ENCODE data around the gene CNTNAP5. TPM values are rescaled to one million over a fixed set of nuclear protein-coding genes. Genes with fewer than 3 reads are reported as not detected.

CNTNAP5 gene
- total RNA-seq, 1 donor from 2014 or later = 41.0 TPM

DNA sequence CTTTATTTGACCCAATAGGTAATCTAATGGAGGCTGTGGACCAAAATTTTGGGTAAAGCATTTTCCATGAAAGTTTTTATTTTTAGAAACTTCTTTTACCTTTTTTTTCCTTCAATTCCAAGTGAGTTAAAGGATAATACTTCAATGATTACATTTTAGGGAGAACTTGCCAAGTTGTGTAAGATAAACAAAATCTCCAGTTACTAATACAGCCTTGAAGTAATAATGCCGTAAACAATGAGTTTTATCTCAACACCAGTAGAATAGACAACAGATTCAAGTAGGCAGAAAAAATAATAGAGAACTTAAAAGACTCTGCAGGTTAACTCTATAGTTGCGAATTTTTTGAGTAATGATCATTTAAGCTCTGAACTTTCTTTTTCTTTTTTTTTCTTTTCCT is 807.4 kb downstream of the CNTNAP5 start:
- DNase-seq = no peak

DNA sequence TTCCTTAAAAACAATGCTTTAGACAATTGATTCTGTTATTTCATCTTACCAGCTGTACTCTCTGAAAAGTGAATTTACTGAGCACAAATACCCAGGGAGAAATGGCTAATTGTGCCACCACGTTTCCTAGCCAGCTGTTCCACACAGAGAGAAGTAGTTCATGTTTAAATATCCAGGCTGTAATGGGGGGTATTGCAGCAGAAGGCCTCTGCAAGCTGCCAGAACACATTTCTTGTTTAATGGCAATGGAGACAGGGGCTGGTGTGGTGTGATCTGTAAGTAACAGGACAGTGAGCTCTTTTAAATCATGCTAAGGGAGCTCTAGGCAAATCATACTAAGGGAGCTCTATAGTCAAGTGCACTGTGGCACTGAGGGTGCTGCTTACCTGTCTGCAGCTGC is 809.2 kb downstream of the CNTNAP5 start:
- DNase-seq = no peak

DNA sequence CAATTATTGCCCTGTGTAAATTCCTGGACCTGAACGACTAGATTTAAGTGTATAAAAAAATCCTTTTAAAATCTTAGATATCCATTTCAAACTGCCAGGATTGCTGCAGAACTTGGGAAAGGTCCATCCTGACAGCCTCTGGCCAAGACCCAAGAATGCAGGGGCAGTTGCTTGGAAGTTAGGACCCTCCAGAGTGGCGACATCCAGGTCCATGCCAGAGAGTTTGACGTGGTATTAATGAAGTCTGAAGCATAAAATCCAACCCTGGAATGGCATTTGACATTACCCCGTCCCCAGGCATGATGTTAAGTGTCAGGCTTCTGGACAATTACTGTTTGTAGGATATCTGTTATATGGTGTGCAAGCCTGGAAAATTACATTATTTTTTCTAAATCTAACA is 810.2 kb downstream of the CNTNAP5 start:
- DNase-seq = no peak

DNA sequence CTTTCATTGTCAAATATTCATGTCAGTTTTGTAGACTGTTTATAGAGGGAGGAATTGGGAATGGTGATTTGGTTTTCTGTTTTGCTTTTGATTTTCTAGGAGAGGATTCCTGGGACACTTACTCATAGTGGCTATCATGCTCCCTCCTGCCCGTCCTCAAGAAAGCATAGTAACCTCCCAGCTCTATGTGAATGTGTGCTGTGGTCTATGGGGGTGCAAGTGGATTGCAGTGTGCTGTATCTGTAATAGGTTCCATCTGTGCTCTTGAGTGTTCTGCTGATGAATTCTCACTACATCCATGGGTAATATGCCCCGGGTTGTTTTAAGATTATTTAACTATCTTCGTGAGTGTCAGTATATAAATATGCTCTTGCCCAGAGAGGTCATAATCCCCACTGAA is 811.3 kb downstream of the CNTNAP5 start:
- no peak for DNase-seq

DNA sequence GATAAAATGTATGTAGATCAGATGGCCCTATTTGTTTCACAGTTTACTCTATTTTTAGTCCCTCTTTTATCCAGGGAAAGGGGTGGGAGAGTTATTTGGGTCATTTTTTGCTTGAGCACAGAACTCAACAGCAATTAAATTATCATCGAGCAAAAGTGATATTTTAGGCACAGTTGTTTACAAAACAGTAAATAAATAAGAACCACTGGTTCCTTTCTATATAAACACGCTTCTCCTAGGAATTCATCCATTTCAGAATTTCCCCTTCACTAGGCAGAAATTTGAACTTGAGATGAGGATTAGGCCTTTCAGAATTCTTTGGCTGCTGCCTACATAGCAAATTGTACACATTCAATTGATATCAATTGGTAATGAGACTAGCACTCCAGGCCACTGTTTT is 812.4 kb downstream of the CNTNAP5 start:
- no peak for DNase-seq

DNA sequence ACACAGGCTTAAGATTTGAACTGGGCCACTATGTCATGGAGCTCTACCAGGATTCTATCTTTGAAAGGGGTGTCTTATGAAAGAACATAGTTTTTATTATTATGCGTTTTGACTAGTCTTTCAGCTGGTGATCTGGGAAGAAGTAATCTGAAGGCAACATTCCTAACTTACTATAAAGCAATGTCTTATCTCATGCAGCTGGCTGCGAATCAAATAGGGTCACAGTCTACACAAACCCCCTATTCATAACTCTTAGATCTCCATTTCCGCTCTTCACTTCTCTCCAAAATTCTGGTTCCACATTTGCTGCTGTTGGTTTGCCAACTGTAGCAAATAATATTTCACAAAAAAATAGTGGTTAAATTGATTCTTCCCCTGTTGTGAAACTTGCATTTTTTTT is 813.3 kb downstream of the CNTNAP5 start:
- DNase-seq = no peak

DNA sequence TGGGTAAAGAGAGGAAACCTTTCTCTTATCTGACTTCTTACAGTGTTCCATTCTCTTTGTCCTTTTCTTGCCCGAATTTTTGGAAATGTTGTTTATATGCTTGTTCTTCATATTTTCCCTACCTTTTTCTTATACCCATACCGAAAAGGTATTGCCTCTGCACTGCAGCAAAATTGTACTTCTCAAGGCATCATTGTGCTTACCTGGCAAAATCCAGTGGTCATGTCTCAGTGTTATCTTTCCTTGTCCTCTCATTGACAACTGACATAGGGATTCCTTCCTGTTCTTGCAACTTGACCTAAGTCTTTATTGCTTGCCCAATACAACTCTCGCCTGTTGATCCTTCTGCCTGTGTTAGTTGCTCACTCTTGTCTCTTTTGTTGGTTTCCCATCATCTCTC is 842.2 kb downstream of the CNTNAP5 start:
- DNase-seq = no peak

DNA sequence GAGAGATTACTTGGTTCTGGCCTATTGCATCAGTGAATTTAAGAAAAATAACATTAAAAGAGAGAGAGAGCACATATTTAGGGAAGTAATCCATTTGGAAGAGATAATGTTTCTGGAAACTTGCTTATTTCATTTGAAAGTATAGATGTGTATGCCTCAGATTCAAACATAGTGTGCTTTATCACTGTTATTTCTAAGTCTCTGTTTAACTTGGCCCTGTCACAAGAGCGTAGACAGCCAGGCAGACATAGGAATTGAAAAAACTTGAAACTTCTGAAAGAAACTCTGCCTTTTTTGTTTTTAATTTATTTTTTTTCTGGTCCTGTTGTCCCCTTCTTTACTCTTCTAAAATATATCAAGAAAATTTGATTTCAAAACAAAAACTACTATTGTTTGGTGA is 849.1 kb downstream of the CNTNAP5 start:
- no peak for DNase-seq

DNA sequence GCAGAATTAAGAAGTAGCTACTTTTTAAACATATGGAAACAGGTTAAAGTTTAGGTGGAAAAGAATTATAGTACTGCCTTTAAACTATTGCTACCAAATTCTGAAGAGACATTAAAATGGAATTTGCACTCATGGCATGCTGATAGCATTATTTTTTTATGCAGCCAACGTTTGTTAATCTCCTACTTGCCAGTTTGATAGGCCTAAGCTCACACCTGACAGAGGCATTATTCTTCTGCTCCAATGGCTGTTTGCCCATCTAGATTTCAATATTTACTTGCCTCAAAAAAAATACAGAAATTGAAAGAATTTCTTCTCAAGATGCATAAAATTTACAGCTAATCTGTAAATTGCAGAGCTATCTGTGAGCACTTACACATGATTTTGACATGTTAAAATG is 849.6 kb downstream of the CNTNAP5 start:
- no peak for DNase-seq

DNA sequence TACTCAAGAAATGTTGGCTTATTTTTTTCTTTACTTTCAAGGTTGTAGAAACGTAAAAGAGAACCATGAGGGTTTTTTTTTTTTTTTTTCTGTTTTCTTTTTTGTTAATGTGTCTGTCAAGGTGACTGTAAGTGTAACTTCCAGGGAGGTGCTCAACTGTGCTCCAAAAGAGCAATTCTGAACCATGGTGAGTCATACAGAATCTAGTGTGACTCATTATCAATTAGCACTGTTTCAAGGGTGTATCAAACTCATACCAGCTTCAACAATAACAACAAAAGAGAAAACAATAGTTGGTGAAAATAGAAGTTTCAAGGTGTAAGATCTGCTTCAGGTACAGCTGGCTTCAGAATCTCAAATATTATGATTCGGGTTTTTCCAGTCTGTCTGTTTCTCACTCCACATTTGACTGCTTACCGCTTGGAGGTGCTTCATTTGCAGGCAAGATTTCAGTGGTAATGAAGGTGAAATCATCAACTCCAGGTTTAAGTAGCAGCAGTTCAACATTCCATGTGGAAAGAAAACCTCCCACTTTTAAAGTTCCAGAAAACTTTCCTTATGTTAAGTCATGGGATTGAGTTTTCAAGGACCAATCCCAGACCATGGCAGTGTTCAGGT is 850.6 kb downstream of the CNTNAP5 start:
- DNase-seq = no peak

DNA sequence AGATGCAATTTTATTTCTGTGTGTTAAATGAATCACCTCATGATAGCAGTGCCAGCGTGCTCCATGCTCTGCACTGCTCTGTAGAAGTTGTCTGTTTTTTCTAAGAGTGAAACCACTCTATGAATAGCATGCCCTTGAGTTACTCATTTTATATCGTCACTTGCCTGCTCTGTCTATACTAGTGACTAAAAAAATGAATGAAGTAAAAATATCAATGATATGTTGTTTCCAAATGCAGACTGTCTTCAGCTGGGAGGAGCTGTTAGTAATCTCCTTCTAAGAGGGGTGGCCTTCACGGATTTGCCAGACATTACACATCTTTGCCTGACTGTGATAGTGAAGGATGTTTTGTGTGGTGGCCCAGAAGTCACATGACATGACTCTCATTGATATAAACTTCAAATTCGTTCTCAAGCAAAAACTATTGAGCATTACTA is 852.1 kb downstream of the CNTNAP5 start:
- no peak for DNase-seq

DNA sequence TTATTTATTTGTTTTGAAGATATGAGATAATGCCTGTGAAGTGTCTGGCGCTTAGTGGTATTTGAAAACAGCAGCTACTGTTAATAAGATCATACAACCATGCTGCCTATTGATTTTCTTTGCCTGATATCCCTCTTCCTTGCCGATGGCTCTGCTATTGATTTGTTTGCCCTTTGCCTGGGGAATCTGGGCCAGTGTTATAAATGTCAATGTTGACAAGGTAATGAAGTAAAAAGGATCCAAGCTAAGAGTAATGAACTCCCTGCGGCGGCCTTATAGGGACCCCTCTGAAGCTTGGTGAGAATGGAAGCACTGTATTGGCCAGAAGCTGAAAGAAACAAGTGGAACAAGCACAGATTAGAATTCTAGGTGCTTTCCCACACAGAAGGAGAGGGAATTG is 854.6 kb downstream of the CNTNAP5 start:
- DNase-seq = no peak

DNA sequence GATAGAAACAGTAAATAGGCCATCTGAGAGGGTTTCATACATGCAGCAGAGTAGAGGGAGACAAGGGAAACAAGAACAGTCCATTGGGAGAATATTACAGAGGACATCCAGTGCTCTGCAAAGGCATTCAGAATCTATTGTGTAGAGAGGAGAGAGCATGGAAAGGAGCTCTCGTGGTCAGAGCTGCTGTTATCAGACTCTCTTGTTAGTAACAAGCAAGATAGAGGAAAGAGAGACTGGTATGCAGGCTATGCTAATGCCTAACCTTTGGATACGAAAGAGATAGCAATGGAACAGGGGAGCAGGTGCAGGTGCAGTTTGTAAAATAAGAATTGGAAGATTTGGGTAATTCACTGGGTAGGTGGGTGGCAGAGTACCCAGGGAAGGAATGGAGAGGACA is 855.9 kb downstream of the CNTNAP5 start:
- DNase-seq = no peak

DNA sequence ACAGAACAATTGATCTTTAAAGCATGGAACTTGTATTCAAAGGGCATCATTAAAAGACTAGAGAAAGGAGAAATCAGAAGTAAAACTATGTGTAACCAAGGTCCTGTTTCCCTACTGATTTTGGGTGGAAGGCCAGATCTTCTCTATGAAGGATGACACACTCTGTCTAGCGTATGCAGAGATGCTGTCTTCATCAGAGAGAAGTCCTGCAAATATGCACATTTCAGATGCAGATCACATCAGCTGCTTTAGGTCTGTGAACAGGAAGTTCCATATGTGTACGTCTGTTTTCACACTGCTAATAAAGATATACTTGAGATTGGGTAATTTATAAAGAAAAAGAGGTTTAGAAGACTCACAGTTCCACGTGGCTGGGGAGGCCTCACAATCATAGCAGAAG is 857.3 kb downstream of the CNTNAP5 start:
- no peak for DNase-seq

DNA sequence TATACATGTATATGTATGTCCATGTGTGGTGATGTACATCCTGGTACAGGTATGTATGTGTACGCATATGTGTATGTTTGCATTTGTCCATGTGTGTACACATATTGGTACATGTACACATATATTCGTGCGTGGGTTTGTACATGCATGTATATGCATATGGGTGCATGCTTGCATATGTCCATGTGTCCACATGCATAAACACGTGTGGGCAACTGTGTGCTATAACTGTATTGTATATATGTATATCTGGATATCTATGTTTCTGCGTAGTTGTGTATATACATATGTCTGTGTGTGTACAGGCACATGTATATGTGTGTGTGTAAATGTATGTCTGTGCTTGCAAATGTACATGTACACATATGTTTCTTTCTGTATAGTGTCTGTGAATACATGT is 858.5 kb downstream of the CNTNAP5 start:
- no peak for DNase-seq

DNA sequence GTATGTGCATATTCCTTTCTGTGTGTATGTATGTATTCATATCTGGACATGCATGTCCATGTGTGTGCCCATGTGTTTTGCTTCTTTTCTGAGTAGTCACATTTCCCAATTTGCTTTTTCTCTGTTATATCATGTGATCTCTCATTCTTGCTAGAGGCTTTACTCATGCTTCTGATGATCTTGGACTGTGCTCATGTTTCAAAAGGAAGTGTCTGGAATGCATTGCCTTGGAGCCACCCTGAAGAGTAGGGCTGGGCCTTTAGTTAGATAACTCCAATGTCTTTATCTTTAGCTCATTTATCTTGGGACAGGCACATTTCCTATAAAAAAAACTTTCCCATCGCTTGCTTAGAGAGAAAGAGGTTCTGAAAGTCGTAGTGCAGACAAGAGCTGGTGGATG is 859.2 kb downstream of the CNTNAP5 start:
- DNase-seq = no peak

DNA sequence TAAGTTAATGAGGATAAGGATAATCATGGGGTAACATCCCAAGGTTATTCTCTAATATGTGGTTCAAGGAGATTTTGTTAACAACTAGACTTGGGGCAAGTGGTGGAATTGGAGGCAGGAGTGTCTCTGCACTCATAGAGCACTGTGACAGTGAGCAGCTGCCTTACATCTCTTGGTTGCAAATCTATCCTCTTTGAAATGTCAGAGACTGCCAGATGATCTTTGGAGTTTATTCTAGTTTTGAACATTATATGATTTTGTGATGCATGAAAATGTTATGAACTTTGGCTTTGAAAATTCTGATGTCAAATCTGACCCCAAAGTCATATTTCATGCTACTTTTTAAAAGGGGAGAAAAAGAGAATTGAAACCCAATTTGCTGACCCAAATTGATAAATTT is 861.1 kb downstream of the CNTNAP5 start:
- DNase-seq = no peak

DNA sequence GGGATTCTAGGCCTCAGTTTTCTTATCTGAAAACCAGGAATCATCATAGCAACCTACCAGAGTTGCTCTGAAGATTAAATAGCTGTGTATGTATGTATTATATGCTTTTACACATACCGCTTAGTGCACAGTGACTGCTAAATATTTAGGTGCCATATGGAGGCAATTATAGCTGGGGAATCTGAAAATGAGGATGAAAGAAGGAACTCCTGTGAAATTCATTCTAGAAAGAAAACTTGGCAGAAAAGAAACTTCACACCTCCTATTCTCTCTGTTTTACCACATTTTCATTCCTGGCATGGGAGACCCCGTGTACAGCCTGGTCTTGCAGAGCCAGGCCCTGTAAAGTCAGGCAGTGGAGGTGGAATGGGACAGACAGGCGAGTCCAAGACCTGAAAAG is 862.4 kb downstream of the CNTNAP5 start:
- DNase-seq = no peak

DNA sequence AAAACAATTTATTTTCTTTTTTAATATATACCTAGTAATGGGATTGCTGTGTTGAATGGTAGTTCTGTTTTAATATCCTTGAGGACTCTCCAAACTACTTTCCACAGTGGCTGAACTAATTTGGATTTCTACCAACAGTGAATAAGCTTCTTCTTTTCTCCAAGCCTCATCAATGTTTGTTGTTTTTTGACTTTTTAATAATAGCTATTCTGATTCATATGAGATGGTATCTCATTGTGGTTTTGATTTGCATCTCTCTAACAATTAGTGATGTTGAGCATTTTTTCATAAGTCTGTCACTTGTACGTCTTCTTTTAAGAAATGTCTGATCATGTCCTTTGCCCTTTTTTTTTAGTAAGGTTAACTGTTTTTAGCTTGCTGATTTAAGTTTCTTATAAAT is 863.3 kb downstream of the CNTNAP5 start:
- DNase-seq = no peak

DNA sequence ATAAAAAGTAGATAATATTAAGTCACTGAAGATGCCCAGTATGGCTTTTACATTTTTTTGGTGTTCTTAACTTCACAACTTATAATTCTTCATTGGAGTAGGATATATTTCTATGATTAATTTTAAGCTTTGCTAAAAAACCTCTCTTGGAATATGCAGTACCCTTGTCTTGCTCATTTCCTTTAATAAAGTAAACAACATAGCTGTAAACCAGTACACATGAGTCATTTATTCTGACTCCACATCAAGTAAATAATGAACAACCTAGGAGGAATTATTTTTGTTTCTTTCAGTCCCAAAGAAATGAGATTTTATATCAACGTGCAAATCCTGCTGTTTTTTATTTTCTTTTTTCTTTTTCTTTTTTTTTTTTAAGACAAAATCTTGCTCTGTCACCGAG is 869.1 kb downstream of the CNTNAP5 start:
- DNase-seq = no peak

DNA sequence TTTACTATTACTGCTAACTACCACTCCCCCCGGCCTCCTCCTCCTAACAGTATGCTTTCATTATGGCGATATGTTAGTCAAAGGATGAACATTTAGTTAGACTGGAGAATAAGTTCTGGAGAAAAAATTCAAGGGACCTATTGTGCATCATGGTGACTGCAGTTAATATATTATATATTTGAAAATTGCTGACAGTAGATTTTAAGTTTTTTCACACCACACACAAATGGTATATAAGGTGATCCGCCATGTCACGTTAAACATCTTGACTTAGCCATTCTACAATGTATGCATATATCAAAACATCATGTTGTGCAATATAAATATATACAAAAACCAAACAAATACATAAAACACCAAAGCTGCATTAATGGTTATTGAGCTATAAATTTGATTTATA is 873.7 kb downstream of the CNTNAP5 start:
- DNase-seq = no peak

DNA sequence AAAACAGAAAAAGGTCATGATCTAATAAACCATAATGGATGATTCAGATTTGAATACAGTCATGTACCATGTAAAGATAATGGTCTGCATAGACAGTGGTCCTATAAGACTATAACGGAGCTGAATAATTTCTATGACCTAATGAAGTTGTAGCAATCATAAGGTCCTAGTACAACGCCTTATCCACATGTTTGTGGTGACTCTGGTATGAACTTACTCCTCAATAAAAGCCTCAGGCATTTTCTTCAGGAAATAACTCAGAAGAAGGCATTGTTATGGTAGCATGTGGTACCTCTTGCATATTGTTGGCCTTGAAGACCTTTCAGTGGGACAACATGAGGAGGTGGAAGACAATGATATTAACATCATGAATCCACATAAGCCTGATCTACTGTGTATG is 883.3 kb downstream of the CNTNAP5 start:
- no peak for DNase-seq

DNA sequence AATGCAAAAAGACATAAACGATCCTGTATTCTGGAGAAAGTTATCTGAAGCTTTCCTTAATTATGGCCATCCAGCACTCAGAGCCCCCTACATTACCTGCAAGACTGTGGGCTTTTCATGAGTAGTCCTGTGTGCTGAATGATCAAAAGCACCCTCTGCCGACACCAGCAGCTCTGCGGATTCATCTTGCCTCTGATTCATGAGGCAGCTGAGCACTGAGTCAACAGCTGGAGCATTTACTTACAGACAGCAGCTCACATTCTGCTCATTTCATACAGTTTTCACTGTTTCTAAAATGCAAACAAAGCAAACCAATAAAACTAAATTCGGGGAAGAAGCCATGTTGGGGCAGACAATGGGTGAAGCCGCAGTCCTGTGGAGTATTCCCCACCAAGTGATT is 886.5 kb downstream of the CNTNAP5 start:
- no peak for DNase-seq

DNA sequence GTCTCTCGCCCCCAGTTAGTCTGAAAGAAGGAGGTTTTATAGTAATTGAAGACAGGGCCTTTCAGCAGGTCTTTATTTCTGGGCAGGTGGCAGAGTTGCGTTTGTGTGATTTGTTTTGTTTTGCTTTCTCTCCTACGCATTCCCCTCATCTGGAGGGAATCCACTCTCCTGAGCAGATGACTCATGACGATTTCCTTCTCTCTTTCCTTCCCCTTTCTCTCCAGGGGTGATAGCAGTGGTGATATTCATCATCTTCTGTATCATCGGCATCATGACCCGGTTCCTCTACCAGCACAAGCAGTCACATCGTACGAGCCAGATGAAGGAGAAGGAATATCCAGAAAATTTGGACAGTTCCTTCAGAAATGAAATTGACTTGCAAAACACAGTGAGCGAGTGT is 888.8 kb downstream of the CNTNAP5 start:
- no peak for DNase-seq

DNA sequence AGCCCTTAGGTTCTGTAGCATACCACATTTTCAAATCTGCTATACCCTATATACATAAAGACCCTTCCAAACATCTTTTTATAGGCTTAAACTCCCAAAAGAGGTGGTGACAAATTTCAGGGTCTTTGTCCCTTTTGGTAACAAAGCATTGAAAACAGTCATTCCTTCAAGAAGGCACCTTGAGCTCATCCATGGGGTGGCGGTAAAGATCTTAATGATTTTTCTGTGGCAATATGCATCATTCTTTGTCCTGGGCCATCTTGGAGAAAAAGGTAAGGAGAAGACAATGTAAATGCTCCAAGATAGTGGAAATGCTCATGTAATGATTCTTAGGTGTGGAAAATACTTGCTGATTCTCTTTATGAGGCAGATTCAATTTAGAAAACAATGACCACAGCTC is 890.5 kb downstream of the CNTNAP5 start:
- no peak for DNase-seq
